Coronary artery (tissue), 2 donors: ENCODE data around the gene ZPLD1.

ENCODE experiments used
- DNase-seq: peaks from one replicate; pipeline ENCODE4 v3.0.0-alpha.2; 2017; ENCODE audit warnings: low spot score
- H3K27ac ChIP-seq, 2 donors: fragments of 200-600 bp; sonication (generic); one replicate each; pipeline ENCODE4 v1.5.1; 2016 to 2019
- H3K4me3 ChIP-seq: fragments of 200-600 bp; sonication (generic); 2 replicates; pipeline ENCODE4 v1.5.1; 2016; ENCODE audit warnings: mild to moderate bottlenecking, moderate library complexity
- CTCF ChIP-seq: fragments of 200-600 bp; sonication (generic); IDR thresholded peaks from one replicate; pipeline ENCODE4 v1.5.1; 2019; ENCODE audit warnings: antibody characterized with exemption

Gene ZPLD1

GRCh38 chr3:102484363-102484762 lies 49.5 kb downstream of the ZPLD1 start:
- TF ChIP-seq CTCF: no peak
- no peak for DNase-seq
- Histone ChIP-seq H3K4me3 (no peak overlapping the region), H3K27ac (no peak overlapping the region)

DNA sequence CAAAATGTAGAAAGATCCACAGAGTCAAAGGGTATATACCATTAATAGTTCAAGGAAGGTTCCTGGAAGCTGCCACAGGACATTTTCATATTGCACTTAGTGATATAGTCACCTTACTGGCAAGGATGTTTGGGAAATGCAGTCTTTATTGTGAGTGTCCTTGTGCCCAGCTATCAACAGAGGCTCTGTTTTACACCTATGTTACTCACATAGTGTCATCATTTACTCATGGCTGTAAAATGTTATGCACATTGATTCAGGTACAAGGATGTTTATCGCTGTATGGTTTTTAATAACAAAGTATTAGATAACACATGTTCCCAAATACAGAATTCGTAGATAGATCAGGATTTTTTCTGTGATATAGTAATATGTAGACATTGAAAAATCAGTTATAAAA lies 50.9 kb downstream of the ZPLD1 start:
- TF ChIP-seq CTCF: no peak
- no peak for DNase-seq
- H3K27ac ChIP-seq: no peak overlapping the region
- H3K4me3 ChIP-seq: no peak overlapping the region

DNA sequence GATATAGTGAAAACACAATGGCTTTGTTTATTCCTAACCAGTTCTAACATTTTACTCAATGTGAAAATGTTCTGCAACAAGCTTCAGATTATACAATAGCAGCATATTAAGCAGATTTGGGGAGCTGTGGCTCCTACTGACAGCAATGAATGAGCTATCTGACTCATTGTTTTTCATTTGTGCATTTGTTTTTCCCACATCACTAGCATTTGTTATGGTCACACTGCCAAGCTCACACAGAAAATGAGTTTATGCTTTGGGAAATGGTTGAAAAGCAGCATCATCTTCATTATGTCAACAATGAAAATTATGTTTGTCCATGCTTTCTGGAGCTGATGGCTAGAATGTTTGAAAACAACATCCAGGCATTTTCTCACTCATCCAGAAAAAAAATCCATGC lies 53.5 kb downstream of the ZPLD1 start:
- DNase-seq: no peak
- no peak overlapping the region for H3K4me3 ChIP-seq
- H3K27ac ChIP-seq: no peak overlapping the region
- no peak for TF ChIP-seq CTCF

DNA sequence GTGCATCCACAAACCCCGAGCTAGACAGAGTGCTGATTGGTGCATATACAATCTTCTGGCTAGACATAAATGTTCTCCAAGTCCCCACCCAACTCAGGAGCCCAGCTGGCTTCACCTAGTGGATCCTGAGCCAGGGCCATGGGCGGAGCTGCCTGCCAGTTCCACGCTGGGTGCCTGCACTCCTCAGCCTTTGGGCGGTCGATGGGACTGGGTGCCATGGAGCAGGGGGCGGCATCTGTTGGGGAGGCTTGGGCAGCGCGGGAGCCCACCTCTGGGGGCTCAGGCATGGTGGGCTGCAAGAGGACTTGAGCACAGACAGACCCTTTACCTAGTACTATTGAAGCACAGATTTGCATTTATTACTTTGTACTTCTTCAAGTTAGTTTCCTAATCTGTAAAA lies 57.5 kb downstream of the ZPLD1 start:
- no peak for DNase-seq
- Histone ChIP-seq H3K4me3 (no peak overlapping the region), H3K27ac (no peak overlapping the region)
- no peak for TF ChIP-seq CTCF

DNA sequence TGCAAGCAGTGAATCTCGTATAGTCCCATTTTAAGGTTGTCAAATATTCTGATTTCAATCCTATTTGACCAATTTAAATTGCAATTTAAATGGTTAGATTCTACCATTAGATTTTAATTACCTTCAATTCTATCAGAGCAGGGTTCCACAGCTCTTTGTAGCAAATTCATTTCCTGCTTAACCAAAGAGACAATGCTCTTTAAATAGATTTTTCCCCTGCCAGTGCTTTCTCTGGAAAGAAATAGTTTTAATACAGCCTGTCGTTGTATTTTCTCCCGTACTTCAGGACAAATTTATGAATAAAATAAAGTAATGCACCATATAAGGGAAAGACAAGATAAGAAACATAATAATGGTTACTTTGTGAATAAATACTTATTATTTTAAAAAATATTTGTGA lies 62.8 kb downstream of the ZPLD1 start:
- DNase-seq: no peak
- Histone ChIP-seq H3K27ac (no peak overlapping the region), H3K4me3 (no peak overlapping the region)
- TF ChIP-seq CTCF: no peak

- no peak overlapping the region for H3K27ac ChIP-seq
- DNase-seq: no peak
- no peak for TF ChIP-seq CTCF
- no peak overlapping the region for H3K4me3 ChIP-seq
Observed at GRCh38 chr3:102505542-102505941, 70.7 kb downstream of the ZPLD1 start.

GRCh38 chr3:102510663-102511062 lies 75.8 kb downstream of the ZPLD1 start:
- no peak overlapping the region for H3K4me3 ChIP-seq
- no peak overlapping the region for H3K27ac ChIP-seq
- no peak for TF ChIP-seq CTCF
- DNase-seq: no peak
